ENCODE results near the gene WSCD1.

GRCh38 chr17:6021627-6022026 is 48.6 kb upstream of the WSCD1 start:
- TF ChIP-seq CTCF (optimal IDR thresholded peaks at IDR 0.05 in 1 of 3, IDR thresholded peaks at IDR 0.05 in 1 of 3, conservative IDR thresholded peaks at IDR 0.05 in 1 of 3; ENCODE audit: extremely low read depth in 1 of 3, insufficient read depth in 2 of 3, low read length in 3 of 3) (no peak), EZH2 (IDR thresholded peaks at IDR 0.05; ENCODE audit: low read length) (no peak)
